GM19099 (cell line): ENCODE results near the gene EIF5A.

Source experiments
- POLR2A ChIP-seq: IDR thresholded peaks from 3 replicates; pipeline ENCODE4 v1.6.1; 2011; ENCODE audit warnings: low read depth; ENCODE audit not compliant: insufficient read length; ENCODE audit errors: extremely low read depth

The EIF5A gene

DNA sequence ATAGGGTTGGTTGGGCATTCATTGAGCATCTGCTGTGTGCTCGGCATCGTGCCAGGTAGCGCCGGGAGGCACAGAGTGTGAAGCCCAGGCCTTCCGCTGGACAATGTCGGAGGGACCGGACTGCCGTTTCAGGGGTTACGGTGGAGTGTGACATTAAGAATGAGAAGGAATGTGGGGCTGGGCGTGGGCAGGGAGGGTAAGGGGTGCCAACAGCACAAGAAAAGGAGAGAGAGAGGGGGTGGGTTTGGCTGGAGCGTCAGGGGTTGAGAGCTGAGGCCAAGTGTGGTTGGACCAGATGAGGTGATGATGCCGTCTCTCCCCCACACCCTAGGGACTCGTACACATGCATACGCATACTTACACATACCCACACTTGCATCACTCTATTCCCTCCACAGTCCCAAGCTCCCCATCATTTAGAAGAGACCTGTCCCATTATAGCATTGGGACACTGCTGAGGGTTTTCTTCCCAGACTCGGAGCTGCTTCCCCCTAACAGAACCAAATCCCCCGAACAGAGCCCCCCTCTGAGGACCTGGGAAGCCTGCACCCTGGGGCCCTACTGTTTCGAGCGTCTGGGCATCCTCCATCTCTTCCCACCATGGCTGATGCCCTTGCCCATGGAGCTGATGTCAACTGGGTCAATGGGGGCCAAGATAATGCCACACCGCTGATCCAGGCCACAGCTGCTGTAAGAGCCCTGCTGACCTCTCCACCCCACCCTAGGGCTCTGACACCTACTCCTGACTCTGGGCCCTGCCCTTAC, 41.2 kb downstream of the EIF5A start:
- no peak for TF ChIP-seq POLR2A

DNA sequence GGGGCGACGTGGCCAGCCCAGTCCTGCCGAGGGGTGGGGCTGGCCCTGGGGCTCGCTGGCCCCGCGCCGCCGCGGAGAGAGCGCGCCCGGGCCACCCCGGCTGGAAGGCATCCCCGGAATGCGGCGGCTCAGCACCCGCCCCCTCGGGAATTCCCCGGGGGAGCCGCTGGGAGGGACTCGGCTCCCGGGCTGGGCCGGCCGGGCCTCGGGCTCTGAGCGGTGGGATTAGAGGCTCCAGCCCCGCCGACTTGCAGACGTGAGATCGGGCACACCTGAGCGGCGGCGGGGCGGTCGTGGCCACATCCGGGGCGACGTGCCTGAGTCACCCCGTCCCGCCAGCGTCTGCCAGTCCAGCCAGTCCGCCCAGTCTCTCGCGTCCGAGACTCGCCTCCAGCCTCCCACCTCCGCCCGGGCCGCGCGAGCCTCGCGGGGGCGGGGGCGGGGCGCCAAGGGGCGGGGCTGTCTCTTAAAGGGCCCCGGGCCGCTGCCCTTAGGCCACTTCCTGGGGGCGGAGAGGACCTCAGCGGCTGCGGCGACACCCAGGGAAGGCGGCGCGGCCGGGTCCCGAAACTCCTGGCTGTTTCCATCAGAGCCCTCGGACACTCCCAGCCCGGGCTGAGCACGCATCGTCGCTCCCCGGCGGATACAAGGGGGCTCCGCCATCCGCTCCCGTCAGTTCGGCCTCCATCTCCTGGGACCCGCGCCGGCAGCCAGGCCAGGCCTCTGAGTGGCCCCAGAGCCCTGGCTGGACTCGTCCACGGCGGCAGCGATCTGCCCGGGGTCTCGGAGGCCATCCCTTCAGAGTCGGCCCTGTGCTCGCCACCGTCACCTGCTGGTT, 44.5 kb downstream of the EIF5A start, which contains the start of gene KCTD11:
Gene KCTD11, plus strand, starts transcription at position 498 of the 838 bp plus-strand sequence.
- TF ChIP-seq POLR2A = peak; percentile 55

DNA sequence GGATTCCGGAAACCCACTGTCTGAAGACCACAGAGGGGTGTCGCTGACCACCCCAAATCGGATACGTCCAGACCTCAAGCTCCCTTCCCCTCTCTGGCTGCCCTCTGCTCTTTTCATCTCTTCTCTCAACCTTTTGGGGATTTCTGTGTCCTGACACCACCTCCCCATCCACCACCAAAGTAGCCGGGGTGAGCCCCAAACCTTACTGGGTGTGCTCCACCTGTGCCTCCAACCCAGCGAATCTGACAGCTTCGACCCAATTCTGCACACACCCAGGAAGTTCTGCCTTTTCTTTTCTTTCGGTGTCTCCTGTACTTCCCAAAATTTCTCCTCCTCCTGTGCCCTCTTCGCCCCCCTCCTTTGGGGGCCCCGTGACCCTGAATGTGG, 45.1 kb downstream of the EIF5A start:
- no peak for TF ChIP-seq POLR2A

DNA sequence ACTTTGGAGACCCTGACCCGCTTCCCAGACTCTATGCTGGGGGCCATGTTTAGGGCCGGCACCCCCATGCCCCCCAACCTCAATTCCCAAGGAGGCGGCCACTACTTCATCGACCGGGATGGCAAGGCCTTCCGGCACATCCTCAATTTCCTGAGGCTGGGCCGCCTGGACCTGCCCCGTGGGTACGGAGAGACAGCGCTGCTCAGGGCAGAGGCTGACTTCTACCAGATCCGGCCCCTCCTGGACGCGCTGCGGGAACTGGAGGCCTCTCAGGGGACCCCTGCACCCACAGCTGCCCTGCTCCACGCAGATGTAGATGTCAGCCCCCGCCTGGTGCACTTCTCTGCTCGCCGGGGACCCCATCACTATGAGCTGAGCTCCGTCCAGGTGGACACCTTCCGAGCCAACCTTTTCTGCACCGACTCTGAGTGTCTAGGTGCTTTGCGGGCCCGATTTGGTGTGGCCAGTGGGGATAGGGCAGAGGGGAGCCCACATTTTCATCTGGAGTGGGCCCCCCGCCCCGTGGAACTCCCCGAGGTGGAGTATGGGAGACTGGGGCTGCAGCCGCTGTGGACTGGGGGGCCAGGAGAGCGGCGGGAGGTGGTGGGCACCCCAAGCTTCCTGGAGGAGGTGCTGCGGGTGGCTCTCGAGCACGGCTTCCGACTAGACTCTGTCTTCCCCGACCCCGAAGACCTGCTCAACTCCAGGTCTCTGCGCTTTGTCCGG, 45.6 kb downstream of the EIF5A start:
- TF ChIP-seq POLR2A = no peak

GRCh38 chr17:7354262-7354843, 46.9 kb downstream of the EIF5A start:
- no peak for TF ChIP-seq POLR2A

DNA sequence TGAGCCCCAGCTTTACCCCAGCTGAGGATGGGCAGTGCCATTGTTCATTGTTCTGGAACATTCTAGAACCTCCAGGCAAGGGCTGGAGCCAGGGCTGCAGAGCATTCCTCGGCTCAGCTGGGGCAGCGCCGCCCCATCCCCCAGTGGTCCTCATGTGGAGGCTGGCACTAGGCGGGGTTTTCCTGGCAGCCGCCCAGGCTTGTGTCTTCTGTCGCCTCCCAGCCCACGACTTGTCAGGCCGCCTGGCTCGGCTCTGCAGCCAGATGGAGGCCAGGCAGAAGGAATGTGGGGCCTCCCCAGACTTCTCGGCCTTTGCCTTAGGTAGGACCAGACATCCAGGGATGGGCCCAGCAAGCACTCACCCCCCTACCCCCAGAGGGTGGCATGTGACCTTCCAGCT, 47.6 kb downstream of the EIF5A start, which contains the start of gene TMEM95:
Gene TMEM95, plus strand, starts transcription at position 104 of the 400 bp plus-strand sequence. Its CDS starts 49 bp downstream, at position 153.
- no peak for TF ChIP-seq POLR2A

DNA sequence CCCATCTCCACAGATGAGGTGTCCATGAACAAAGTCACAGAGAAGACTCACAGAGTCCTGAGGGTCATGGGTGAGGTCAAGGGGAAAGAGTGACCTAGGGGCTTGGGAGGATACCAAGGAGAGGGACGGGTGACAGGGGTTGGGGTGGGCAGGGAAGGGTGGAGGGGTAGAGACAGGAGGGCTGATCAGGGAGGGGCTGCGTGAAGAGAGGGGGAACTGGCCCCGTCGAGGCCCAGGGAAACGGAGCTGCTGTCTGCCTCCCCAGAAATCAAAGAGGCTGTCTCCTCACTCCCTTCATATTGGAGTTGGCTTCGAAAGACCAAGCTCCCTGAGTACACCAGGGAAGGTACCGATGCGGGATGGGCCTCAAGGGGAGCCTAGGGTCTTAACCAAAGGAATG, 48.1 kb downstream of the EIF5A start:
- TF ChIP-seq POLR2A = no peak

DNA sequence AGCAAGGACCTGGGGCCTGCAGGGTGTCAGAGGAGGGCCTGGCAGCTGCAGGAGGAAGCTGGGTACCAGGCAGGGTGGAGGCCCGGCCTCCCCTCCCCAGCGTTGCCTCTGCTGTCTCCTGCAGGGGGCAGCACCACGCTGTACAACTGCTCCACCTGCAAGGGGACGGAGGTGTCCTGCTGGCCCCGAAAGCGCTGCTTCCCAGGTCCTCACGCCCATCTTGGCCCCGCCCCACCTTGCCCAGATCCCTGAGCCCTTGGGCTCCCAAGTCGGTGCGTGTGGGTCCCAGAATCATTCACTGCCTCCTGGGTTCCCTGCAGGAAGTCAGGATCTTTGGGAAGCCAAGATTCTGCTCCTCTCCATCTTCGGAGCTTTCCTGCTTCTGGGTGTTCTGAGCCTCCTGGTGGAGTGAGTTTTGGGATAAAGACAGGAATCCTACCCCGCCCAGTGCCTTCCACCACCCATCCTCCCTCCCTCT, 48.7 kb downstream of the EIF5A start:
- no peak for TF ChIP-seq POLR2A

DNA sequence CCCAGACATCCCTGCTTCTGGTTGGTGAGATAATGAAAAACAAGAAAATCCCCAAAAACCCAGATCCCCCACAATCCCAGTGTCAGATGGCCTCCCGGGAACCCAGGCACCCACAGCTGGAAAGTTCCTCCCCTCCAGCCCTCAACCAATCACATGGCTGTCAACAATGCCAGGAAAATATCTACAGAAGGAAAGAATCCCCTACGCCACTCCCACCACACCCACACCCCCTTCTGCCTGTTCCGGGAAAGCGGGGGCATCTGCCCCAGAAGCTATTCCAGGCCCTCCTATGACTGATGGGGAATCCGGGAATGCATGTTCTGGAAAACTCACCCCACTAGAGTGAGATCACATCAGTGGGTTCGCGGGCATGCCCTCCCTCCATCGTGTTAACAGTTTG, 49.3 kb downstream of the EIF5A start:
- TF ChIP-seq POLR2A = no peak

DNA sequence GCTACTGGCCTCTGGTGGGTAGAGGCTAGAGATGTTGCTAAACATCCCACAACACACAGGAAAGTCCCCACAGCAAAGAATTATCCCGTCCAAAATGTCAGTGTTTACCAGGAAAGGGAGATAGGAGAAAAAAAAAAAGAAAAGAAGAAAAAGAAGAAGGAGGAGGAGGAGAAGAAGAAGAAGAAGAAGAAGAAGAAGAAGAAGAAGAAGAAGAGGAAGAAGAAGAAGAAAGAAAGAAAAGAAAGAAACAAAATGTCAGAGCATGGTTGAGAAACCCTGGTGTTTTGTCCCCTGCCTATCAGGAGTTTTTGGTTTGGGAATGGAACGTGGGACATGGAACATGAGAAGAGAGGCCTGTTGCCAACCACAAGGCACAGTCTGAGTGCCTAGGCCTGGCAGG, 50.0 kb downstream of the EIF5A start:
- TF ChIP-seq POLR2A = no peak

GRCh38 chr17:7361906-7362305, 54.5 kb downstream of the EIF5A start:
- TF ChIP-seq POLR2A = no peak
